Measurements from ENCODE around the gene CYP4A22. TPM values are rescaled to one million over a fixed set of nuclear protein-coding genes. Genes with fewer than 3 reads are reported as not detected.
"Not testable (repeated sequence)": the region's sequence is repeated elsewhere in the genome, so short reads cannot be mapped to it uniquely, and the experiment has no call there.

Gene CYP4A22
- total and polyA plus RNA-seq, 9 donors: 0.07 to 0.20 (median 0.14) TPM; not detected in 6

DNA sequence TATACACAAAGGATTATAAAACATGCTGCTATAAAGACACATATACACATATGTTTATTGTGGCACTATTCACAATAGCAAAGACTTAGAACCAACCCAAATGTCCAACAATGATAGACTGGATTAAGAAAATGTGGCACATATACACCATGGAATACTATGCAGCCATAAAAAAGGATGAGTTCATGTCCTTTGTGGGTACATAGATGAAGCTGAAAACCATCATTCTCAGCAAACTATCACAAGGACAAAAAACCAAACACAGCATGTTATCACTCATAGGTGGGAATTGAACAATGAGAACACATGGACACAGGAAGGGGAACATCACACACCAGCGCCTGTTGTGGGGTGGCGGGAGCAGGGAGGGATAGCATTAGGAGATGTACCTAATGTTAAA lies 10.2 kb upstream of the CYP4A22 start:
- not testable (repeated sequence) for DNase-seq; H3K4me3 ChIP-seq (ENCODE audit: low read length); H3K27ac ChIP-seq (ENCODE audit: low read length); H3K4me1 ChIP-seq (ENCODE audit: control insufficient read depth, insufficient read depth, low read length); H3K36me3 ChIP-seq (ENCODE audit: control insufficient read depth, insufficient read depth, low read length); H3K27me3 ChIP-seq (ENCODE audit: control insufficient read depth, insufficient read depth, low read length); H3K9me3 ChIP-seq (replicated peaks; ENCODE audit: control insufficient read depth, low read depth, low read length)
- no CpG with 5 or more reads among the region's 2 CpGs for WGBS (ENCODE audit: insufficient coverage)

DNA sequence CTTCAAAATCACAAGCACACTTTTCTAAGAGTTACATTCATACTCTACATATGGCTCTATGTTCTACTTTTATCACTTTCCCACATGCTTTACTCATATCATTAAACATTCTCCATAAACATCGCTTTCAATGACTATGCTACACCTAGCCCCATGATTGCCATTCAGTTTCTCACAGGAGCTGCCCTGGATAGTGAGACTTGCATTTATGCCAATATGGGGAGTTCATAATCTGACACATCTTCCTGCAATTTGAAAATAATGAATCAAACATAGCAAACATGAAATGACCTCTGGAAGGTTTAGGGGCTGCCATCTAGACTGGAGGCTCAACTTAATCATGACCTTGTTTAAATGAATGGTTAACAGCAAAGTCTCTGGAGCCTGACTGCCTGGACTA lies 9.0 kb upstream of the CYP4A22 start:
- Histone ChIP-seq H3K4me1 (ENCODE audit: control insufficient read depth, insufficient read depth, low read length) (no peaks in the 10 kb centered on the region), H3K27ac (ENCODE audit: low read length) (no peak overlapping the region), H3K9me3 (replicated peaks; ENCODE audit: control insufficient read depth, low read depth, low read length) (no peaks in the 10 kb centered on the region), H3K27me3 (ENCODE audit: control insufficient read depth, insufficient read depth, low read length) (no peaks in the 10 kb centered on the region), H3K36me3 (ENCODE audit: control insufficient read depth, insufficient read depth, low read length) (no peaks in the 10 kb centered on the region), H3K4me3 (ENCODE audit: low read length) (no peak overlapping the region)
- WGBS (ENCODE audit: insufficient coverage): no CpG with 5 or more reads among the region's 1 CpG
- DNase-seq: no peak

DNA sequence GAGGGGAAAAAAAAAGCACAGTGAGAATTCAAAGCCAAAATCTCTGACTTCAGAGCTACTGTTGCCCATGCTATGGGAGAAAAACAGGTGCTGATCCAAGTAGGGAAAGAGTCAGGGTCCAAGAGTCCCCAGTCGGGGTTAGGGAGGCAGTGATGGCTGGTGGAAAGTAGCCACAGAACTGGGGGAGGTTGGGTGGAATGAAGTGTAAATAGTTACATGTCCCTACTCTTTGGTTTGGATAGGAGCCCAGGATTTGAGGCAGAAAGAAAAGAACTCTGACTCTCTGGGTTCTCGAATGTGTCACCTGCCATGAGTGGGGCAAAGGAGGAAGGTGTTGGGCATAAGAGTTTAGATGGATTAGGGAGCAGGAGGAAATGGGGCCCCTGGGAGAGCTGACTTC lies 8.4 kb upstream of the CYP4A22 start:
- not testable (repeated sequence) for H3K27ac ChIP-seq (ENCODE audit: low read length); H3K27me3 ChIP-seq (ENCODE audit: control insufficient read depth, insufficient read depth, low read length); H3K4me3 ChIP-seq (ENCODE audit: low read length); H3K9me3 ChIP-seq (replicated peaks; ENCODE audit: control insufficient read depth, low read depth, low read length); H3K4me1 ChIP-seq (ENCODE audit: control insufficient read depth, insufficient read depth, low read length); DNase-seq; H3K36me3 ChIP-seq (ENCODE audit: control insufficient read depth, insufficient read depth, low read length)
- WGBS (ENCODE audit: insufficient coverage): 56% methylated on average over 2 of the region's 2 CpGs

DNA sequence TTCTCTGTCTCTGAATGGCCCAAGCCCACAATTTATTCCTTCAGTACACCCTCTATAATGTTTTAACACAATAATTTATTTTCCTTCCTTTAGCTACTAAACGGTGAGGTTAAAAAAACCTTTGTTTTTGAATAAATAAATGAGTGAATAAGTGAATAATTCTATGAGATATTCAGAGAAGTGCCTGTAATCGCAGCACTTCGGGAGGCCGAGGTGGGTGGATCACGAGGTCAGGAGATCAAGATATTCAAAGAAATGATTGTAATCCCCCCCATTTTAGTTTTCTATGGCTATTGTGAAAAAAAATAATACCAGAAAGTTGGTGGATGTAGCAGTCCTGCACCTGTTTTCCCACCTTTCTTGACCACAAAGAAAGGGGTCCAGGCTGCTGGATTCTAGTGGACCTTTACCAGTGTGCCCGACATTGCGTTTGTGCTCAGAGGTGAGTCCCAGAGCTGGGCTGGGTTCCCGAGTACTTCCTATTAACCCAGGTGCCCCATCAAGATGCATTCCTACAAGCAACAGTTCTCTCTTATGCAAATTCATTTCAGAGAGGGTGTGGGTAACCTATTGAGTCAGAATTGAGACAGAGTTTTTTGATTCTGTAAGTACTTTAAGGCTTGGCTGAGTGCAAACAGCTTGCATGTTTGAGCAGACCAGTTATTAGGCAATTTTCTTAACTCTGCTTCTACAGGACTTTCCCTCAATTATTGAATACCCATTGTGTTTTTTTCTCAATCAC lies 7.6 kb upstream of the CYP4A22 start:
- not testable (repeated sequence) for H3K27ac ChIP-seq (ENCODE audit: low read length); DNase-seq; H3K4me1 ChIP-seq (ENCODE audit: control insufficient read depth, insufficient read depth, low read length); H3K27me3 ChIP-seq (ENCODE audit: control insufficient read depth, insufficient read depth, low read length); H3K9me3 ChIP-seq (replicated peaks; ENCODE audit: control insufficient read depth, low read depth, low read length); H3K36me3 ChIP-seq (ENCODE audit: control insufficient read depth, insufficient read depth, low read length); H3K4me3 ChIP-seq (ENCODE audit: low read length)
- no CpG with 5 or more reads among the region's 8 CpGs for WGBS (ENCODE audit: insufficient coverage)

DNA sequence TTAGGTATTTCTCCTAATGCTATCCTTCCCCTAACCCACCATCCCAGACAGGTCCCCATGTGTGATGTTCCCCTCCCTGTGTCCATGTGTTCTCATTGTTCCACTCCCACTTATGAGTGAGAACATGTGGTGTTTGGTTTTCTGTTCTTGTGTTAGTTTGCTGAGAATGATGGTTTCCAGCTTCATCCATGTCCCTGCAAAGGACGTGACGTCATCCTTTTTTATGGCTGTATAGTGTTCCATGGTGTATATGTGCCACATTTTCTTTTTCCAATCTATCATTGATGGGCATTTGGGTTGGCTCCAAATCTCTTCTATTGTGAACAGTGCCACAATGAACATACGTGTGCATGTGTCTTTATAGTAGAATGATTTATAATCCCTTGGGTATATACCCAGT lies 4.6 kb upstream of the CYP4A22 start:
- not testable (repeated sequence) for H3K27ac ChIP-seq (ENCODE audit: low read length); H3K4me3 ChIP-seq (ENCODE audit: low read length); DNase-seq; H3K9me3 ChIP-seq (replicated peaks; ENCODE audit: control insufficient read depth, low read depth, low read length); H3K36me3 ChIP-seq (ENCODE audit: control insufficient read depth, insufficient read depth, low read length); H3K27me3 ChIP-seq (ENCODE audit: control insufficient read depth, insufficient read depth, low read length); H3K4me1 ChIP-seq (ENCODE audit: control insufficient read depth, insufficient read depth, low read length)
- no CpG with 5 or more reads among the region's 3 CpGs for WGBS (ENCODE audit: insufficient coverage)

DNA sequence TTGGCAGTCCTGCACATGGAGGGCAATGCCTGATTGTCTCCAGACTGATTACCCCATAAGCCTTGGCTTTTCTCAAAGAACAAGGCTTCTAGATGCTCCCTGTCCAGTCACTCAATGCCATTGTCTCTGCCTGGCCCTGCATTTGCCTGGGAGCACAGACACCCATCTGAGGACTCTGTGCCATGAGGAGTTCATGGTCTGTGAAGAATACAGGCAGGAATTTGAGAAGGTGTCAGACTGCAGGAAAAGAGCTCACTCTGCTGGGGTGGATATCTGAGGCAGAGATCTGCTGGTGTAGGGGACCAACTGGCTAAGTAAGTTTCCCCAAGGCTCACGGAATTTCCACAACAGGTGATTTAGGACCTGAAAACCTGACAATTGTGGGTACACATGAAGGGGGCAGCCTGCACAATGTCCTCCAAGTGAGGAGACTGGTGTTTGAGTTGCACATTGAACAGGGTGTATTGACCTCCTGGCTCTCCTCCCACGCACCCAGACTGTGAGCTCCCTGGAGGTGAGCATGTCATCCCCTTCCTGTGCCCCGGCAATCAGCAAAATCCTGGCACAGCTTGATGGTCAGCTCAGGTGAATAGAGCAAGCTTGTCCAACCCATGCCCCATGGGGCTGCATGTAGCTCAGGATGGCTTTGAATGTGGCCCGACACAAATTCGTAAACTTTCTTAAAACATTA lies 829 bp downstream of the CYP4A22 start:
- Histone ChIP-seq H3K4me1 (ENCODE audit: control insufficient read depth, insufficient read depth, low read length) (no peaks in the 10 kb centered on the region), H3K27me3 (ENCODE audit: control insufficient read depth, insufficient read depth, low read length) (no peaks in the 10 kb centered on the region), H3K27ac (ENCODE audit: low read length) (no peak overlapping the region), H3K4me3 (ENCODE audit: low read length) (no peak overlapping the region), H3K36me3 (ENCODE audit: control insufficient read depth, insufficient read depth, low read length) (no peaks in the 10 kb centered on the region), H3K9me3 (replicated peaks; ENCODE audit: control insufficient read depth, low read depth, low read length) (no peaks in the 10 kb centered on the region)
- WGBS (ENCODE audit: insufficient coverage): 70% methylated on average over 2 of the region's 5 CpGs
- DNase-seq: no peak

GRCh38 chr1:47140358-47140757 lies 3.1 kb downstream of the CYP4A22 start:
- 80% methylated on average over 1 of the region's 3 CpGs for WGBS (ENCODE audit: insufficient coverage)
- H3K36me3 ChIP-seq (ENCODE audit: control insufficient read depth, insufficient read depth, low read length): not testable (repeated sequence)

DNA sequence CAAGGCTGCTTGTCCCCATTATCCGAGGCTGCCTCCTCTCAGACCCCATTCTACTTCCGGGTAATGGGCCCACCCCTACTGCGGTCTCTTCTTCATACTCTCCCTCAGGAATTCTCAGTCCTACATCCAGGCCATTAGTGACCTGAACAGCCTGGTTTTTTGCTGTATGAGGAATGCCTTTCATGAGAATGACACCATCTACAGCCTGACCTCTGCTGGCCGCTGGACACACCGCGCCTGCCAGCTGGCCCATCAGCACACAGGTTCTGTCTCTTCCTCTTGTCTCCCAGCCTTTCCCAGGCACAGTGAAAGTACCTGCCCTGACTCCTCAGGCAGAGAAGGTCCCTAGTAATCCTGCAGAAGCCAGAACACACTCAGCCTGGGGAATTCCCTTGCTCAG lies 6.4 kb downstream of the CYP4A22 start:
- H3K9me3 ChIP-seq (replicated peaks; ENCODE audit: control insufficient read depth, low read depth, low read length); H3K4me1 ChIP-seq (ENCODE audit: control insufficient read depth, insufficient read depth, low read length); H3K36me3 ChIP-seq (ENCODE audit: control insufficient read depth, insufficient read depth, low read length); H3K27ac ChIP-seq (ENCODE audit: low read length); H3K4me3 ChIP-seq (ENCODE audit: low read length); H3K27me3 ChIP-seq (ENCODE audit: control insufficient read depth, insufficient read depth, low read length); DNase-seq: not testable (repeated sequence)
- no CpG with 5 or more reads among the region's 6 CpGs for WGBS (ENCODE audit: insufficient coverage)

More at GRCh38 chr1:47140358-47140757, 3.1 kb downstream of the CYP4A22 start:
- DNase-seq; H3K27me3 ChIP-seq (ENCODE audit: control insufficient read depth, insufficient read depth, low read length); H3K9me3 ChIP-seq (replicated peaks; ENCODE audit: control insufficient read depth, low read depth, low read length); H3K27ac ChIP-seq (ENCODE audit: low read length); H3K4me3 ChIP-seq (ENCODE audit: low read length); H3K4me1 ChIP-seq (ENCODE audit: control insufficient read depth, insufficient read depth, low read length): not testable (repeated sequence)

- not testable (repeated sequence) for H3K4me1 ChIP-seq (ENCODE audit: control insufficient read depth, insufficient read depth, low read length); H3K27ac ChIP-seq (ENCODE audit: low read length); H3K36me3 ChIP-seq (ENCODE audit: control insufficient read depth, insufficient read depth, low read length); DNase-seq; H3K4me3 ChIP-seq (ENCODE audit: low read length); H3K27me3 ChIP-seq (ENCODE audit: control insufficient read depth, insufficient read depth, low read length); H3K9me3 ChIP-seq (replicated peaks; ENCODE audit: control insufficient read depth, low read depth, low read length)
- no CpG with 5 or more reads among the region's 1 CpG for WGBS (ENCODE audit: insufficient coverage)
These were observed 9.3 kb downstream of the CYP4A22 start for GRCh38 chr1:47146495-47146894.

- Histone ChIP-seq H3K4me3 (ENCODE audit: low read length) (no peak overlapping the region), H3K27me3 (ENCODE audit: control insufficient read depth, insufficient read depth, low read length) (no peaks in the 10 kb centered on the region), H3K9me3 (replicated peaks; ENCODE audit: control insufficient read depth, low read depth, low read length) (no peaks in the 10 kb centered on the region), H3K27ac (ENCODE audit: low read length) (no peak overlapping the region), H3K36me3 (ENCODE audit: control insufficient read depth, insufficient read depth, low read length) (no peaks in the 10 kb centered on the region), H3K4me1 (ENCODE audit: control insufficient read depth, insufficient read depth, low read length) (no peaks in the 10 kb centered on the region)
- WGBS (ENCODE audit: insufficient coverage): 30% methylated on average over 2 of the region's 6 CpGs
- DNase-seq: no peak
These were observed 10.0 kb downstream of the CYP4A22 start for GRCh38 chr1:47147047-47147785.
